C4-2B (cell line): ENCODE data around the gene WDR7.

Source experiments
- ZFX ChIP-seq: fragments of 450-650 bp; IDR thresholded peaks from 2 replicates; pipeline ENCODE4 v1.6.1; 2017
- TF ChIP-seq, protein P1 (sequence below): fragments of 450-650 bp; conservative IDR thresholded peaks from 2 replicates; pipeline ENCODE4 v1.5.1; 2017; ENCODE audit warnings: mild to moderate bottlenecking

DNA sequence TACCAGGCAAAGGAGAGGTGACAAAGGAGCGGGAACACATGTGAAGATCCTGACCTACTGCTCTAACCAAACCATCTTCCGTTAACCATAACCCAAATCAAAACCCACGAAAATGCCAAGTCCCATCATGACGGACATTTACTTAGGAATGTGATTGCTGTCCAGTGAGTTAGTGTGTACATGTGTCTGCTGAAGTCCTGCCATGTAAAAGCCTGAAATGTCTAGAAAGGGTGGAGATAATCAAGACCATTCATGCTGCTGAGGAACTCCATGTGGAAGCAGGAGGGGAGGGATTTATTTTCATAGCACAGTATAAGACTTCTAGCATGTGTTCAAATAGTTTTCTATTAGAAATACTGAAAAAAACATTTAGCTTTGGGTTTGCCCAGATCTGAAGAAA, 358.7 kb downstream of the WDR7 start:
- TF ChIP-seq, protein P1, sequence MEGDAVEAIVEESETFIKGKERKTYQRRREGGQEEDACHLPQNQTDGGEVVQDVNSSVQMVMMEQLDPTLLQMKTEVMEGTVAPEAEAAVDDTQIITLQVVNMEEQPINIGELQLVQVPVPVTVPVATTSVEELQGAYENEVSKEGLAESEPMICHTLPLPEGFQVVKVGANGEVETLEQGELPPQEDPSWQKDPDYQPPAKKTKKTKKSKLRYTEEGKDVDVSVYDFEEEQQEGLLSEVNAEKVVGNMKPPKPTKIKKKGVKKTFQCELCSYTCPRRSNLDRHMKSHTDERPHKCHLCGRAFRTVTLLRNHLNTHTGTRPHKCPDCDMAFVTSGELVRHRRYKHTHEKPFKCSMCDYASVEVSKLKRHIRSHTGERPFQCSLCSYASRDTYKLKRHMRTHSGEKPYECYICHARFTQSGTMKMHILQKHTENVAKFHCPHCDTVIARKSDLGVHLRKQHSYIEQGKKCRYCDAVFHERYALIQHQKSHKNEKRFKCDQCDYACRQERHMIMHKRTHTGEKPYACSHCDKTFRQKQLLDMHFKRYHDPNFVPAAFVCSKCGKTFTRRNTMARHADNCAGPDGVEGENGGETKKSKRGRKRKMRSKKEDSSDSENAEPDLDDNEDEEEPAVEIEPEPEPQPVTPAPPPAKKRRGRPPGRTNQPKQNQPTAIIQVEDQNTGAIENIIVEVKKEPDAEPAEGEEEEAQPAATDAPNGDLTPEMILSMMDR: no peak
- no peak for TF ChIP-seq ZFX
